HepG2 (cell line): Measurements from ENCODE around the gene DLEC1. TPM values are rescaled to one million over a fixed set of nuclear protein-coding genes. Genes with fewer than 3 reads are reported as not detected.

Experiments used
- TBX2 ChIP-seq: sonication (generic); formaldehyde crosslinking; IDR thresholded peaks from 2 replicates; pipeline ENCODE4 v1.5.0; 2020; ENCODE audit warnings: missing genetic modification reagents, mild to moderate bottlenecking, borderline replicate concordance
- ZBTB21 ChIP-seq: sonication (generic); formaldehyde crosslinking; IDR thresholded peaks from 2 replicates; pipeline ENCODE4 v1.4.0; 2020; ENCODE audit warnings: missing genetic modification reagents
- ZNF792 ChIP-seq: IDR thresholded peaks from 2 replicates; pipeline ENCODE4 v1.6.1; 2016
- ZSCAN22 ChIP-seq: sonication (generic); formaldehyde crosslinking; IDR thresholded peaks from 2 replicates; pipeline ENCODE4 v1.4.0; 2020; ENCODE audit warnings: mild to moderate bottlenecking, missing genetic modification reagents
- polyA plus RNA-seq, 8 experiments: library from polyadenylated mRNA; depleted of rRNA in 3 of 8; stranded (reverse) in 7 of 8; unstranded in 1 of 8; fragments of >200 nt; fragmentation: Illumina TruSeq in 4 of 8; extraction: Trizol in 4 of 8; gene quantifications; 2 replicates each; pipeline versions ENCODE4 v1.2.1 to v1.2.3, GENCODE V29; 2011 to 2016; ENCODE audit warnings: low read depth in 4 of 8, missing spikeins in 1 of 8, mixed read lengths in 1 of 8; ENCODE audit not compliant: insufficient read depth in 1 of 8
- total RNA-seq, 5 experiments: library from RNA; depleted of rRNA; stranded (reverse); fragments of >200 nt; fragmentation: Illumina TruSeq; extraction: Trizol; gene quantifications; 2 replicates each; pipeline ENCODE4 v1.2.3, GENCODE V29; 2016; ENCODE audit warnings: low read depth in 1 of 5
- TF ChIP-seq, protein P1 (sequence below): sonication (generic); formaldehyde crosslinking; IDR thresholded peaks from one replicate; pipeline ENCODE4 v1.5.1; 2020; ENCODE audit warnings: mild to moderate bottlenecking, missing genetic modification reagents; ENCODE audit errors: not compliant biosample characterization
- TF ChIP-seq, protein P2 (sequence below), 2 experiments: sonication (generic) in 1 of 2; formaldehyde crosslinking in 1 of 2; IDR thresholded peaks; 2 replicates each; pipeline versions ENCODE4 v1.5.1 to v1.6.1; 2011 to 2020; ENCODE audit warnings: borderline replicate concordance in 1 of 2, low read depth in 1 of 2, low read length in 1 of 2, mild to moderate bottlenecking in 1 of 2, missing genetic modification reagents in 1 of 2, moderate library complexity in 1 of 2
- TF ChIP-seq, protein P3 (sequence below): sonication (generic); formaldehyde crosslinking; IDR thresholded peaks from 2 replicates; pipeline ENCODE4 v1.4.0; 2020; ENCODE audit warnings: missing genetic modification reagents, borderline replicate concordance

Gene DLEC1
- total and polyA plus RNA-seq, 2 of the 13 experiments (the other 11 are each of a cell fraction or from before 2014, with no cell fraction given) = 0.09 TPM; not detected in 1

DNA sequence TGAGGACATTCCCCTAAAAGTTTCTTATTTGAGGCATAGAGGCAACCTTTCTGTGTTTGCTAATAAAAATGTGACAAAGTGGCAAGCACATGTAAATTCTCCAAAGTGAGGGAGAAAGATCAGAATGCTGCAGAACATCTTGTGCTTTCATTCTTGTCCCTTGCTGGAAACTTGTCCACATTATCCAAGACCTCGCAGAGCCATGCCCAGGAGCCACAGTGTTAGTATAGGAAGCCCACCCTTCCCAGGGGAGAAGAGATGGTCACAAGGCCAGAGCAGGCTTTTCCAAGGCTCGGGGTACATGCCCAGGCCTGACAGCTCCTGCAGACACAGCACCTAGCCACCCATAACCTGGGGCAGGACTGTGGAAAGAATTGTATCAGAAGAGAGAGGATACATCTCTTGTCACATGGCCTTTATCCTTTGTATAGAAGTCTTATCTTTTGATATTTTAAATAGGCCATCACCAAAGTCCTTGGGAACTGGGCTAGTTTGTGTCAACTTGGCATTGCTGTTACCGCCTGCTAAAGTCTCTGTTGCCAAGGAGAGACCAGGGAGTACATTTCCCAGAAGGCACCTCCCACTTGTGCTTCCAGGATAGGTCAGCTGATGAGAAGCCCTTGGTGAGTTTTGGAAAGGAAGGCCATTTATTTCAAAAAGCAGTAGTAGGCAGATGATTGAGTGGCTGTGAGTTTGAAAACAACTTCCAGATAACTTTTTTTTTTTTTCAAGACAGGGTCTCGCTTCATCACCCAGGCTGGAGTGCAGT, 10.5 kb downstream of the DLEC1 start (continued):
- TF ChIP-seq, protein P1, sequence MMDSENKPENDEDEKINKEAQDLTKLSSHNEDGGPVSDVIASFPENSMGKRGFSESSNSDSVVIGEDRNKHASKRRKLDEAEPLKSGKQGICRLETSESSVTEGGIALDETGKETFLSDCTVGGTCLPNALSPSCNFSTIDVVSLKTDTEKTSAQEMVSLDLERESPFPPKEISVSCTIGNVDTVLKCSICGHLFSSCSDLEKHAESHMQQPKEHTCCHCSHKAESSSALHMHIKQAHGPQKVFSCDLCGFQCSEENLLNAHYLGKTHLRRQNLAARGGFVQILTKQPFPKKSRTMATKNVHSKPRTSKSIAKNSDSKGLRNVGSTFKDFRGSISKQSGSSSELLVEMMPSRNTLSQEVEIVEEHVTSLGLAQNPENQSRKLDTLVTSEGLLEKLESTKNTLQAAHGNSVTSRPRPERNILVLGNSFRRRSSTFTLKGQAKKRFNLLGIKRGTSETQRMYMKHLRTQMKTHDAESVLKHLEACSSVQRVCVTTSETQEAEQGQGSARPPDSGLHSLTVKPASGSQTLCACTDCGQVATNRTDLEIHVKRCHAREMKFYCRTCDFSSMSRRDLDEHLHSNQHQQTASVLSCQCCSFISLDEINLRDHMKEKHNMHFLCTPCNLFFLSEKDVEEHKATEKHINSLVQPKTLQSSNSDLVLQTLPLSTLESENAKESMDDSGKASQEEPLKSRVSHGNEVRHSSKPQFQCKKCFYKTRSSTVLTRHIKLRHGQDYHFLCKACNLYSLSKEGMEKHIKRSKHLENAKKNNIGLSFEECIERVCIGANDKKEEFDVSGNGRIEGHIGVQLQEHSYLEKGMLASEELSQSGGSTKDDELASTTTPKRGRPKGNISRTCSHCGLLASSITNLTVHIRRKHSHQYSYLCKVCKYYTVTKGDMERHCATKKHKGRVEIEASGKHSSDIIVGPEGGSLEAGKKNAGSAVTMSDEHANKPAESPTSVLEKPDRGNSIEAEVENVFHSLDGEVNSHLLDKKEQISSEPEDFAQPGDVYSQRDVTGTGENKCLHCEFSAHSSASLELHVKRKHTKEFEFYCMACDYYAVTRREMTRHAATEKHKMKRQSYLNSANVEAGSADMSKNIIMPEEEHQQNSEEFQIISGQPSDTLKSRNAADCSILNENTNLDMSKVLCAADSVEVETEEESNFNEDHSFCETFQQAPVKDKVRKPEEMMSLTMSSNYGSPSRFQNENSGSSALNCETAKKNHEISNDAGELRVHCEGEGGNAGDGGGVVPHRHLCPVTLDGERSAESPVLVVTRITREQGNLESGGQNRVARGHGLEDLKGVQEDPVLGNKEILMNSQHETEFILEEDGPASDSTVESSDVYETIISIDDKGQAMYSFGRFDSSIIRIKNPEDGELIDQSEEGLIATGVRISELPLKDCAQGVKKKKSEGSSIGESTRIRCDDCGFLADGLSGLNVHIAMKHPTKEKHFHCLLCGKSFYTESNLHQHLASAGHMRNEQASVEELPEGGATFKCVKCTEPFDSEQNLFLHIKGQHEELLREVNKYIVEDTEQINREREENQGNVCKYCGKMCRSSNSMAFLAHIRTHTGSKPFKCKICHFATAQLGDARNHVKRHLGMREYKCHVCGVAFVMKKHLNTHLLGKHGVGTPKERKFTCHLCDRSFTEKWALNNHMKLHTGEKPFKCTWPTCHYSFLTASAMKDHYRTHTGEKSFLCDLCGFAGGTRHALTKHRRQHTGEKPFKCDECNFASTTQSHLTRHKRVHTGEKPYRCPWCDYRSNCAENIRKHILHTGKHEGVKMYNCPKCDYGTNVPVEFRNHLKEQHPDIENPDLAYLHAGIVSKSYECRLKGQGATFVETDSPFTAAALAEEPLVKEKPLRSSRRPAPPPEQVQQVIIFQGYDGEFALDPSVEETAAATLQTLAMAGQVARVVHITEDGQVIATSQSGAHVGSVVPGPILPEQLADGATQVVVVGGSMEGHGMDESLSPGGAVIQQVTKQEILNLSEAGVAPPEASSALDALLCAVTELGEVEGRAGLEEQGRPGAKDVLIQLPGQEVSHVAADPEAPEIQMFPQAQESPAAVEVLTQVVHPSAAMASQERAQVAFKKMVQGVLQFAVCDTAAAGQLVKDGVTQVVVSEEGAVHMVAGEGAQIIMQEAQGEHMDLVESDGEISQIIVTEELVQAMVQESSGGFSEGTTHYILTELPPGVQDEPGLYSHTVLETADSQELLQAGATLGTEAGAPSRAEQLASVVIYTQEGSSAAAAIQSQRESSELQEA = no peak
- TF ChIP-seq TBX2 = no peak
- TF ChIP-seq, protein P2, sequence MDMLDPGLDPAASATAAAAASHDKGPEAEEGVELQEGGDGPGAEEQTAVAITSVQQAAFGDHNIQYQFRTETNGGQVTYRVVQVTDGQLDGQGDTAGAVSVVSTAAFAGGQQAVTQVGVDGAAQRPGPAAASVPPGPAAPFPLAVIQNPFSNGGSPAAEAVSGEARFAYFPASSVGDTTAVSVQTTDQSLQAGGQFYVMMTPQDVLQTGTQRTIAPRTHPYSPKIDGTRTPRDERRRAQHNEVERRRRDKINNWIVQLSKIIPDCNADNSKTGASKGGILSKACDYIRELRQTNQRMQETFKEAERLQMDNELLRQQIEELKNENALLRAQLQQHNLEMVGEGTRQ (IDR thresholded peaks at IDR 0.05; ENCODE audit: low read depth, low read length) = no peak
- TF ChIP-seq, protein P2 (CRISPR knock-in tag; IDR thresholded peaks at IDR 0.05; ENCODE audit: borderline replicate concordance) = no peak
- no peak for TF ChIP-seq ZNF792
- TF ChIP-seq, protein P3, sequence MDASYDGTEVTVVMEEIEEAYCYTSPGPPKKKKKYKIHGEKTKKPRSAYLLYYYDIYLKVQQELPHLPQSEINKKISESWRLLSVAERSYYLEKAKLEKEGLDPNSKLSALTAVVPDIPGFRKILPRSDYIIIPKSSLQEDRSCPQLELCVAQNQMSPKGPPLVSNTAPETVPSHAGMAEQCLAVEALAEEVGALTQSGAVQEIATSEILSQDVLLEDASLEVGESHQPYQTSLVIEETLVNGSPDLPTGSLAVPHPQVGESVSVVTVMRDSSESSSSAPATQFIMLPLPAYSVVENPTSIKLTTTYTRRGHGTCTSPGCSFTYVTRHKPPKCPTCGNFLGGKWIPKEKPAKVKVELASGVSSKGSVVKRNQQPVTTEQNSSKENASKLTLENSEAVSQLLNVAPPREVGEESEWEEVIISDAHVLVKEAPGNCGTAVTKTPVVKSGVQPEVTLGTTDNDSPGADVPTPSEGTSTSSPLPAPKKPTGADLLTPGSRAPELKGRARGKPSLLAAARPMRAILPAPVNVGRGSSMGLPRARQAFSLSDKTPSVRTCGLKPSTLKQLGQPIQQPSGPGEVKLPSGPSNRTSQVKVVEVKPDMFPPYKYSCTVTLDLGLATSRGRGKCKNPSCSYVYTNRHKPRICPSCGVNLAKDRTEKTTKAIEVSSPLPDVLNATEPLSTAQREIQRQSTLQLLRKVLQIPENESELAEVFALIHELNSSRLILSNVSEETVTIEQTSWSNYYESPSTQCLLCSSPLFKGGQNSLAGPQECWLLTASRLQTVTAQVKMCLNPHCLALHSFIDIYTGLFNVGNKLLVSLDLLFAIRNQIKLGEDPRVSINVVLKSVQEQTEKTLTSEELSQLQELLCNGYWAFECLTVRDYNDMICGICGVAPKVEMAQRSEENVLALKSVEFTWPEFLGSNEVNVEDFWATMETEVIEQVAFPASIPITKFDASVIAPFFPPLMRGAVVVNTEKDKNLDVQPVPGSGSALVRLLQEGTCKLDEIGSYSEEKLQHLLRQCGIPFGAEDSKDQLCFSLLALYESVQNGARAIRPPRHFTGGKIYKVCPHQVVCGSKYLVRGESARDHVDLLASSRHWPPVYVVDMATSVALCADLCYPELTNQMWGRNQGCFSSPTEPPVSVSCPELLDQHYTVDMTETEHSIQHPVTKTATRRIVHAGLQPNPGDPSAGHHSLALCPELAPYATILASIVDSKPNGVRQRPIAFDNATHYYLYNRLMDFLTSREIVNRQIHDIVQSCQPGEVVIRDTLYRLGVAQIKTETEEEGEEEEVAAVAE (CRISPR knock-in tag) = no peak
- TF ChIP-seq ZSCAN22 (CRISPR knock-in tag) = no peak
- no peak for TF ChIP-seq ZBTB21
- TF ChIP-seq, all 625 proteins: peak for 0
